SW480 (cell line): ENCODE measurements around the gene ILF3.

Experiments used
- DNase-seq: peaks from one replicate; pipeline ENCODE4 v3.0.0-alpha.2; 2016; ENCODE audit warnings: low spot score

ILF3 gene

DNA sequence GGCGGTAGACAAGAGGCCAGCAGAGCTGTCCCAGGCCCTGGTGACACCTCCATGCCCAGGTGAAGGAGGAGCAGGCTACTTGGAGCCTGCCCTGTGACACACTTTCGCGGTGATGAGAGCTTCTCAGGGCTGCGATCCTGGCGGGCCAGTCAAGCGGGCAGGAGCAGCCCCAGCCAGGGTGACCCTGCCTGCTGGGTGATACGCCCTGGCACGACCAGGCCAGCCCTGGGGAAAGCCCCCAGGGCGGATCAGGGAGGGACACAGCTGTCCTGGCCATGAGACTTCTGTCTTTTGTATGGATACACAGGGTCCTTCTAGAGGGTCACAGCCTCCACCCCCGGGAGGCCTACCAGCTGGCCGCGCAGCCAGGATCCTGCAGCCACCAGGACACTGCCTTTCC is 76.8 kb downstream of the ILF3 start:
- no peak for DNase-seq

DNA sequence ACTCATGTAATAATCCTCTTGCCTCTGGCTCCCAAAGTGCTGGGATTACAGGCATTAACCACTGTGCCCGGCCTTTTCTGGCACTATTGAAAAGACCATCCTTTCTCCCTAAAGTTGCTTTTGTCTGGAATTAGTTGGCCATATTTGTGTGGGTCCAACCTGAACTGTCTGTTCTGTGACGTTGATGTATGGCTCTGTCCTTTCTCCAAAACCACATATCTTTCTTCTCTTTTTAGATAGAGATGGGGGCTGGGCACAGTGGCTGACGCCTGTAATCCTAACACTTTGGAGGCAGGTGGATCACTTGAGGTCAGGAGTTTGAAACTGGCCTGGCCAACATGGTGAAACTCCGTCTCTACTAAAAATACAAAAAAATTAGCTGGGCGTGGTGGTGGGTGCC is 81.6 kb downstream of the ILF3 start:
- DNase-seq = no peak

DNA sequence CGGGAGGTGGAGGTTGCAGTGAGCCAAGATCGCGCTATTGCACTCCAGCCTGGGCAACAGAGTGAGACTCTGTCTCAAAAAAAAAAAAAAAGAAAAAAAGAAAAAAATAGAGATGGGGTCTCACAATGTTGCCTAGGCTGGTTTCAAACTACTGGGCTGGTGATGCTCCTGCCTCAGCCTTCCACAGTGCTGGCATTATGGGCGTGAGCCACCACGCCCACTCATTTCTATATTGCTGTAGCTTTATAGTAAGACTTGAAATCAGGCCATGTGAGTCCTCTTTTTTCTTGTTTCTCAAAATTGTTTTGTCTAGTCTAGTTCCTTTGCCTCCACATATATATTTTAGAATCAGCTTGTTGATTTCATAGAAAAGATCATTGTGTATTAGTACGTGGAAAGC is 82.0 kb downstream of the ILF3 start:
- DNase-seq = no peak

DNA sequence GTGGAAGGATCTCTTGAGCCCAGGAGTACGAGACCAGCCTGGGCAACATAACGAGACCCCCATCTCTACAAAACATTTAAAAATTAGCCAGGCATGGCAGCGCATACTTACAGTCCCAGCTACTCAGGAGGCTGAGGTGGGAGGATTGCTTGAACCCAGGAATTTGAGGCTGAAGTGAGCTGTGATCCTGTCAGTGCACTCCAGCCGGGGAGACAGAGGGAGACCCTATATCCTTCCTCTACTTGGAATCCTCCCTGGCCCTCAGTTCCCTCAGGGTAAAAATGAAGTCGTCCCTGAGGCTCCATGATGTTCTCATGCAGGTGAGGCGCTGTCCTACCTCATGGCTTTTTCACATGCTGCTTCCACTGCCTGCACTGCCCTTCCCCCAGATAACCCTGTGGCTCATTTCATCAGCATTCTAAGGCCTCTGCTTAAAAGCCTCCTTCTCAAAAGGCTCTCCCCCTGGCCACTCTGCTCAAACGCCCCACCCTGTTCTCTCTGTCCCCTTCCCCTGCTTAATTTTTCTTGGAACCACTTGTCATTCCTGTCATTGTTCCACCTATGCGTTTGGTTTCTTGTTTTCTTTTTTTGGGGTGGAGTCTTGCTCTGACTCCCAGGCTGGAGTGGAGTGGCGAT is 82.9 kb downstream of the ILF3 start:
- no peak for DNase-seq

DNA sequence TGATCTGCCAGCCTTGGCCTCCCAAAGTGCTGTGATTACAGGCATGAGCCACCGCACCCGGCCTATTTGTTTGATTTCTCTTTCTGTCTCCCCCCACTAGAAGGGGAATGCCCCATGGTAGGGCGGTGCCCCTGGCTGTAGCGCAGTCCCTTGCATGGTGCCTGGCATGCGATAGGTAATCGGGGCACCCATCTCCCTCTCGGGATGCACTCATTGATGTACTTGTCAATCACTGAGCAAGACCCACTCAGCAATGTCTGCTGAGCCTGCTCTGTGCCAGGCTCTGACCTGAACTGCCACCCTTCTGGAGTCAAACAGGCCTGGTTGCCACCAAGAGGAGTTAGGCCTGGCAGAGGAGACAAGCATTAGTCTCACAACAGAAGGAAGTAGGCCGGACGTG is 83.6 kb downstream of the ILF3 start:
- DNase-seq = no peak

DNA sequence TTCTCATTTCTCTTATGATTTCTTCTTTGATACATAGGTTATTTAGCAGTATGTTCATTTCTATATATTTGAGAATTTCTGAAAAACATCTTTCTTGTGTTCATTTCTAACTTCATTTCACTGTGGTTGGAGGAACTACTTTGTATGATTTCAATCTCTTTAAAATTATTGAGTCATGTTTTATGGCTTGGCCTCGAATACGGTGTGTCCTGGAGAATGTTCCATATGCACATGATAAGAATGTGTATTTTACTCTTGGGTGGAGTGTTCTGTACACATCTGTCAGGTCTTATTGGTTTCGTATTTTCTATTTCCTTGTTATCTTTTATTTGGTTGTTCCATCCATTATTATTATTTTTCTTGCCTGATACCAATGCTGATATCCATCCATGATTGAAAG is 86.7 kb downstream of the ILF3 start:
- no peak for DNase-seq
